HG03558 (cell line): ENCODE measurements around the gene SAPCD2.
"Not testable (repeated sequence)": the region's sequence is repeated elsewhere in the genome, so short reads cannot be mapped to it uniquely, and the experiment has no call there.

Experiments used
- ATAC-seq: cut with Tn5 transposase; IDR thresholded peaks from one replicate; pipeline ENCODE4 v1.9.1; 2021; ENCODE audit warnings: moderate number of reproducible peaks; ENCODE audit not compliant: unreplicated experiment; ENCODE audit errors: extremely low read depth

SAPCD2 gene

DNA sequence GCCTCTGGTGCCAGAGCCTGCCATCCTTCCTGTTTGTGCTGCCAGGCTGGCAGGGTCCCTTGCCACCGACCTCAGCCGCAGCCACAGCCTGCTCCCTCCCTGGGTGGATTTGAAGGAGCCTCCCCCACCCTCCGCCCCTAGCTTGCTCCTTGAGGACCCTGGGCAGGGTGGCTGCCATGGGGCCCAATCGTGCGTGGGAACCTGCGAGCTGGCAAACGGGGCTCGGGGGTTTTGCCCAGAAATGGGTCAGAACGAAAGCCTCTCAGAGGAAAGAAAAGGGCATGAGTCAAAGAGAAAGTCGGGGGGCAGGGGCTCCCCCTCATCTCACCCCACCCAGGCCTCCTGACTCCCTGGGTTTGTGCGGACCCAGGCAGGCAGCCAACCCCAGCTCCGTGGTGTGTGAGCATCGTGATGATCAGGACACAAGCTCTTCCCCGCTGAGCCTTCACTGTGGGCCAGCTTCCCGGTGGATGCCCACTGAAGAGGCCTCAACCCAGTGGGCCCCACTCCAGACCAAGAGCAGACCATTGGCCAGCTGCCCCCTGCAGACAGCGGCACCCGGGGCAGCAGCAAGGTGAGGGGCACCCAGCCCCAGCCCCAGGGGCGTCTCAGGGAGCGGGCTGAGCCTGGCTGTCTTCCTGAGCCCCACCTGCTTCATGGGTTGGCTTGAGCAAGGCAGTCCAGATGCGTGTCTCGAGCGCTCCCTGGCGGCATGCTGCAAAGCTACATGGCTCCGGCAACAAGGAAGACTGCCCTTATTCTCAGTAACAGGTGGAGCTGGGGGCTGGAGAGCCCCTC, 35.4 kb downstream of the SAPCD2 start:
- no peak for ATAC-seq

GRCh38 chr9:137034039-137034708, 36.2 kb downstream of the SAPCD2 start:
- no peak for ATAC-seq

DNA sequence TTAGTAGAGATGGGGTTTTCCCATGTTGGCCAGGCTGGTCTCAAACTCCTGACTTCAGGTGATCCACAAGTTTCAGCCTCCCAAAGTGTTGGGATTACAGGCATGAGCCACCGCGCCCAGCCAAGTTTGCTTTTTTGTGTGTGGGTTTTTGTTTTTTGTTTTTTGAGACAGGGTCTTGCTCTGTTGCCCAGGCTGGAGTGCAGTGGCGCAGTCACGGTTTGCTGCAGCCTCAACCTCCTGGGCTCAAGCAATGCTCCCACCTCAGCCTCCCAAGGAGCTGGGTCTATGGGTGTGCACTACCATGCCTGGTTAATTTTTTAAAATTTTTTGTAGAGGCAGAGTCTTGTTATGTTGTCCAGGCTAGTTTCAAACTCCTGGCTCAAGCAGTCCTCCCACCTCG, 36.9 kb downstream of the SAPCD2 start:
- not testable (repeated sequence) for ATAC-seq

GRCh38 chr9:137032858-137033257, 37.5 kb downstream of the SAPCD2 start:
- ATAC-seq: no peak

GRCh38 chr9:137031904-137032640, 38.3 kb downstream of the SAPCD2 start, which contains the start of gene FUT7:
Gene FUT7 (minus strand): TSS chr9:137032088. CDS start chr9:137031991, 97 bp downstream.
- no peak for ATAC-seq

- no peak for ATAC-seq
Observed at GRCh38 chr9:137030538-137031527, 39.5 kb downstream of the SAPCD2 start.

- ATAC-seq: no peak
Observed at GRCh38 chr9:137030006-137030405, 40.4 kb downstream of the SAPCD2 start.

- no peak for ATAC-seq
Observed at GRCh38 chr9:137029058-137029936, 41.1 kb downstream of the SAPCD2 start.

DNA sequence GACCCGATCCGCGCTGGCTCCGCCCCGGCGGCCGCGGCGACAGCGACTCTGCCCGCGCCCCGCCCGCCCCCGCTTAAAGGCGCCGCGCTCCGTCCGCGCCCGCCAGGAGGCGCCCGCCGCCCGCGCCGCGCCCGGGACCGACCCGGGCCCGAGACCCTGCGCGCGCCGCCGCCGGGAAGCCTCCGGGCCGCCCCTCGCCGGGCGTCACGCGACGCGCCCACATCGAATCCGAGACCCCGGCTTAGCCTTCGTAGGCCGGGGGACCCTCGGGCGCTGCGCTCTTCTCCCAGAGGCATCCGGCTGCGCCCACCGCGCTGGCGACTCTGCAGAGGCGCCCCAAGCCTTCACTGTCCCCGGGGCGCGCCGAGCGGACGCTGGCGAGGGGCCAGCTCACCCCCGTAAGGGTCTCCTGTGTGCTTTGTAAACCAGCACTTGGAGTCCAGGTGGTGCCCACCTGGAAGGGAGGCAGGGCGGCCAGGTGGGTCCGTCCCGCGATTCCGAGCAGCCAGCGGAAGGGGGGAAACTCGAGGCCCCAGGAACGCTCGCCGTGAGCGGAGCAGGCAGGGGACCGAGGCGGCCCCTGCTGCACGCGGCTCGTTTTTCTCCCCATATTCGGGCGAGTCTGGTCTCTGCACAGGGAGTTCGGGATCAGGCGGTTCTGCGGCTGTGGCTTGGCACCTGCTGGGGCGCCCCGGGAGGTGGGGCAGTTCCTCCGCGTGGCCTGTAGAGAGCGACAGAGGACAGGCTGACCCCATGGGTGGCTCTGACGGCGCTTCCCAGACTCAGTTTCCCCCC, 41.9 kb downstream of the SAPCD2 start:
- ATAC-seq: no peak

DNA sequence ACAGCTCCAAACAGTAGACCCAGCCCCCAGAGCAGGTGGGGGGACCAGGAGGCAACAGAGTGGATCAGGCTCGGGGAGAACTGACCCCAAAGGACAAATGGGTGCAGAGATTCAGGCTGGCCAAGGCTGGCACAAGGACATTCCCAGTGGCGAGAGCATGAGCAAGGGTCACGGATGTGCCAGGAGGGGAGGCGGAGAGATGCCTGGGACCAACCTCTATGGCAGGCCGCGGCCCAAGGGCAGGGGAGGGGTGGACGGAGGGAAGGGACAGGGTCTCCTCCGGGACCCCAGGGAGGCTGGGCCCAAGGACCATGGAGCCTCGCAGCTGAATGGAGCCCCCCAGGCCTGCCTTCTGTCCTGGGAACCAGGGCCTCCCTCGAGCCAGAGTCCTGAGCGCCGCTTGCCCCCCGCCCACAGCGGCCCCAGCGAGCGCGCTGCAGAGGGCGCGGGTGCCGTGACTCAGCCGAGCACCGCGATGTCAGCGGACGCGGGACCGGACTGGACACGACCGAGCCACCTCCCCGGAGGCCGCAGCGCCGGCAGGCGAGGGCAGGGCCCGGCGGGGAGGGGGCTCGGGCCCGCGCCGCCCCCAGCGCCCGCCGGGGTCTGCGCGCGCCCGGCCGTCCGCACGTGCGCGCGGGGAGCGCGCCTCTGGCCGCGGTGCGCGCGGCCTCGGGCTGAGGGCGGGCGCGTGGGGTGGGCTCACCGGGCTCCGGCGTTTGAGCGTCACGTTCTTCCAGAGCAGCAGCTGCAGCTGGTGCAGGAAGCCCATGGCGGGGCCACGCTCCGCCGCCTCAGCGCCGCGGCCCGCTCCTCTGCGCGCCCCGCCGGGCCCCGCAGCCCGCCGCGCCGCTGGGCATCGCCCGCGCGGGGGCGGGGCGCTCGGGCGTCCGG, 42.7 kb downstream of the SAPCD2 start, which contains the start of gene ABCA2:
Gene ABCA2, minus strand, starts transcription at position 869 of the 894 bp plus-strand sequence. Its CDS starts 97 bp downstream, at position 772.
- no peak for ATAC-seq

- no peak for ATAC-seq
Observed at GRCh38 chr9:137026828-137027227, 43.5 kb downstream of the SAPCD2 start.

DNA sequence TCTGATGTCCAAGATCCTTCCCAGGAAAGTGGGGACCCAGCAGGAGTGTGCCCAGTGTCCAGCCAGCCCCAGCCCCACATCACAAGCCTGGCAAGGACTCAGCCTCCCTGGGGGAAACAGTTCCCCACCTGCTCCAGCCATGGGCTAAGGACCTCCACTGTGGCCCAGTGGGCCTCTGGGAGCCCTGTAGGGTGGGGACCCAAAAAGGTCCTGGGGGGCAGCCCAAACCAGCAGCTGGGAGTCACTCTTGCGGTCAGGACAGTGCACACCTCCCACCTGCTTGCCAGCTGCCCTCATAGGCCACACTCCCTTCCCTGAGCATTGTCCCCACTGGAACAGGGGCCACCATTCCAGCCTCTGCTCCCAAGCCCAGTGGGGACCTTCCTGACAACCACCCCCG, 44.0 kb downstream of the SAPCD2 start:
- no peak for ATAC-seq

GRCh38 chr9:137025517-137025966, 44.8 kb downstream of the SAPCD2 start:
- no peak for ATAC-seq

DNA sequence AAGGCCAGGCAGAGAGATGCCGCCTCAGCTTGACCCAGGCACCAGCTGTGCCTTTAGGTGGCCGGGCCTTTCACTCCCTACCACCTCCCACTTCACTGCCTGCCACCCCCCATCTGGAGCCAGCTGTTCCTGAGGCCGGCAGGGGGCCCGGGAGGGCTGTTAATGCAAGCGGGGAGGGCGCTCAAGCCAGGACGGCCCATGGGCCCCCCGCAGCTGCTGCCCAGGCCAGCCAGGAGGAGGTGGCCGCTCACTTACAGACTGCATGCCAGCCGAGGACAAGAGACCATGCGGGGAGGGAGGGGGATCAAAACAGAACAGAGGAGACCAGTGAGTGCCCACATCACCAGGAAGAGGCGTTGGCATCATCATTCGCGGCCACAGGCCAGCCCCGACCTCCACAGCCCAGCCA, 46.8 kb downstream of the SAPCD2 start:
- ATAC-seq: no peak

DNA sequence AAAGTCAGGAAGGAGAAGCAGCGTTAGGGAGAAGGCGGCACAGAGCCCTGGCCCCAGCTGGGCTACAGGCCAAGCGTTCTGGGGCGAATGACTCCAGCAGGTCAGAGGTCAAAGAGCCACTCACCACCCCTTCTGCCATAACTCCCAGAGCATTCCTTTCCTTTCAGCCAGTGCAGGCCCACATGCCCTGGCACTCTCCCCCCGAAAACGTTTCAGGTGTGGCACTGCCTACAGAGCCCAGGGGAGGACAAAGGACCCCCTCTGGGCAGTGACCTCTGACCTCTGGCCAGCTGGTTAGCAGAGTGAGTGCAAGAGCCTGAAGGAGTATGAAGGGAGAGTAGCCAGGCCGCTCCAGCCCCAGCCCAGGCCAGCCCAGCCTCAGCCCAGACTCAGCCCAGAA, 47.2 kb downstream of the SAPCD2 start:
- ATAC-seq: no peak

GRCh38 chr9:137022662-137023008, 47.7 kb downstream of the SAPCD2 start:
- ATAC-seq: no peak
